Measurements from ENCODE around the gene GSTK1. TPM values are rescaled to one million over a fixed set of nuclear protein-coding genes. Genes with fewer than 3 reads are reported as not detected.
A peak's percentile ranks its signal among the peaks of the same experiment; 100 is the strongest.

The GSTK1 gene
- total RNA-seq, 1 experiment from 2014 or later: 239 TPM

- no peak for DNase-seq
- intact Hi-C loops (cut with micrococcal nuclease; ENCODE audit: unreplicated experiment): loop anchor here (1.0 kb wide), 1 partner anchor 61 kb away; no protein-coding TSS in a partner anchor
- H3K9me2 ChIP-seq (ENCODE audit: insufficient read depth): no peaks in the 10 kb centered on the region
- ChIA-PET POLR2A (ENCODE audit: unreplicated experiment) (interaction anchor here (0.6 to 0.8 kb wide), 3 partner anchors 26 to 435 kb away, joined by 3 to 21 read pairs (median 10); no protein-coding TSS in a partner anchor), CTCF (no interaction called here)
- H3K4me2 ChIP-seq: no peak overlapping the region
- H2AFZ ChIP-seq: no peak overlapping the region
- H3K4me1 ChIP-seq (replicated peaks; ENCODE audit: insufficient read depth): no peaks in the 10 kb centered on the region
- no peaks in the 10 kb centered on the region for H3K79me2 ChIP-seq (ENCODE audit: low read depth)
- TF ChIP-seq EZH2 (IDR thresholded peaks at IDR 0.05; ENCODE audit: low read depth) (no peak), CTCF (conservative IDR thresholded peaks at IDR 0.05) (no peak)
- H3K9me3 ChIP-seq (ENCODE audit: insufficient read depth, low read depth): no peaks in the 10 kb centered on the region
- H3K27me3 ChIP-seq (ENCODE audit: insufficient read depth, low read depth): no peaks in the 10 kb centered on the region
- no TSS peak for BruUV-seq (replicated peaks)
- H3K4me3 ChIP-seq: no peak overlapping the region
- 0 out of 2 replicates have a peak, but pooled peaks cover 4% of the 10 kb centered on the region for H4K20me1 ChIP-seq (ENCODE audit: insufficient read depth)
- peak overlapping the region; percentile 19; the same call in 1 of the 2 replicates for H3K27ac ChIP-seq
- H3F3A ChIP-seq (ENCODE audit: insufficient read depth, low read depth): peaks cover 40% of the 10 kb centered on the region; the same call in 1 of the 2 replicates
- peaks cover 72% of the 10 kb centered on the region for H3K36me3 ChIP-seq (ENCODE audit: low read depth)
These were observed 38.0 kb downstream of the GSTK1 start for GRCh38 chr7:143300959-143301935.

- ChIA-PET POLR2A (ENCODE audit: unreplicated experiment) (no interaction called here), CTCF (no interaction called here)
- Histone ChIP-seq H3K4me3 (no peak overlapping the region), H3K36me3 (ENCODE audit: low read depth) (peaks cover 63% of the 10 kb centered on the region), H3K4me2 (no peak overlapping the region), H3K4me1 (replicated peaks; ENCODE audit: insufficient read depth) (no peaks in the 10 kb centered on the region), H3F3A (ENCODE audit: insufficient read depth, low read depth) (peaks cover 51% of the 10 kb centered on the region; the same call in 1 of the 2 replicates), H3K79me2 (ENCODE audit: low read depth) (no peaks in the 10 kb centered on the region), H2AFZ (no peak overlapping the region), H3K27me3 (ENCODE audit: insufficient read depth, low read depth) (no peaks in the 10 kb centered on the region), H3K9me3 (ENCODE audit: insufficient read depth, low read depth) (no peaks in the 10 kb centered on the region), H3K9me2 (ENCODE audit: insufficient read depth) (no peaks in the 10 kb centered on the region), H4K20me1 (ENCODE audit: insufficient read depth) (0 out of 2 replicates have a peak, but pooled peaks cover 4% of the 10 kb centered on the region), H3K27ac (no peak overlapping the region)
- TF ChIP-seq EZH2 (IDR thresholded peaks at IDR 0.05; ENCODE audit: low read depth) (no peak), CTCF (conservative IDR thresholded peaks at IDR 0.05) (no peak)
- intact Hi-C loops (cut with micrococcal nuclease; ENCODE audit: unreplicated experiment): loop anchor here (2.0 kb wide), 2 partner anchors 77 to 113 kb away; partner anchors contain the start of gene ZYX
- no peak for DNase-seq
- BruUV-seq (replicated peaks): no TSS peak
These were observed 40.5 kb downstream of the GSTK1 start for GRCh38 chr7:143303733-143304132.

GRCh38 chr7:143304938-143305337, 41.7 kb downstream of the GSTK1 start:
- Histone ChIP-seq H3K27me3 (ENCODE audit: insufficient read depth, low read depth) (no peaks in the 10 kb centered on the region), H4K20me1 (ENCODE audit: insufficient read depth) (0 out of 2 replicates have a peak, but pooled peaks cover 4% of the 10 kb centered on the region), H3K4me2 (no peak overlapping the region), H2AFZ (no peak overlapping the region), H3K9me2 (ENCODE audit: insufficient read depth) (no peaks in the 10 kb centered on the region), H3K79me2 (ENCODE audit: low read depth) (no peaks in the 10 kb centered on the region), H3K4me1 (replicated peaks; ENCODE audit: insufficient read depth) (no peaks in the 10 kb centered on the region), H3F3A (ENCODE audit: insufficient read depth, low read depth) (peaks cover 48% of the 10 kb centered on the region; the same call in 1 of the 2 replicates), H3K36me3 (ENCODE audit: low read depth) (peaks cover 53% of the 10 kb centered on the region), H3K9me3 (ENCODE audit: insufficient read depth, low read depth) (no peaks in the 10 kb centered on the region), H3K27ac (no peak overlapping the region), H3K4me3 (no peak overlapping the region)
- intact Hi-C loops (cut with micrococcal nuclease; ENCODE audit: unreplicated experiment): loop anchor here (1.0 to 2.0 kb wide), 5 partner anchors 65 to 297 kb away; partner anchors contain the start of gene ZYX
- CTCF ChIA-PET: interaction anchor here (0.7 to 1.0 kb wide), 2 partner anchors 17 to 64 kb away, joined by 4 to 10 read pairs; partner anchors contain the start of gene CASP2
- POLR2A ChIA-PET (ENCODE audit: unreplicated experiment): no interaction called here
- DNase-seq: no peak
- no TSS peak for BruUV-seq (replicated peaks)
- no peak for TF ChIP-seq CTCF (conservative IDR thresholded peaks at IDR 0.05)

All from PC-9 (cell line).